H1 (cell line): Measurements from ENCODE around the gene FKBP6. TPM values are rescaled to one million over a fixed set of nuclear protein-coding genes. Genes with fewer than 3 reads are reported as not detected.

Source experiments
- CBX5 ChIP-seq: fragments of 300-800, 300-1000 bp; sonication (generic); IDR thresholded peaks from 2 replicates; pipeline ENCODE4 v1.7.1; 2016; ENCODE audit warnings: antibody characterized with exemption, low read length, low read depth
- CBX8 ChIP-seq: fragments of 300-800, 300-1000 bp; sonication (generic); IDR thresholded peaks from 2 replicates; pipeline ENCODE4 v1.7.1; 2016; ENCODE audit warnings: low read depth, low read length, borderline replicate concordance
- CHD1 ChIP-seq: IDR thresholded peaks from 2 replicates; pipeline ENCODE4 v1.6.1; 2012; ENCODE audit warnings: low read depth, low read length, improper control_type of control experiment
- HDAC2 ChIP-seq, 2 experiments: fragments of 300-600 bp in 1 of 2; sonication (generic) in 1 of 2; IDR thresholded peaks; 2 replicates each; pipeline ENCODE4 v1.6.1; 2011 to 2012; ENCODE audit warnings: low read depth in 2 of 2, low read length in 2 of 2, mild to moderate bottlenecking in 2 of 2, moderate library complexity in 2 of 2, borderline replicate concordance in 1 of 2, inconsistent platforms in 1 of 2
- SIN3A ChIP-seq, 2 experiments: IDR thresholded peaks in 1 of 2; conservative IDR thresholded peaks in 1 of 2; 2 replicates each; pipeline ENCODE4 v1.6.1; 2011 to 2012; ENCODE audit warnings: low read length in 2 of 2, improper control_type of control experiment in 1 of 2, low read depth in 1 of 2, mild to moderate bottlenecking in 1 of 2
- polyA plus RNA-seq, 7 experiments: library from polyadenylated mRNA; depleted of rRNA in 3 of 7; stranded (reverse) in 5 of 7; unstranded in 2 of 7; fragments of >200 nt in 5 of 7; fragments of 200-250 nt in 2 of 7; gene quantifications; 1 replicate in 5 of 7; 2 replicates in 1 of 7; 4 replicates in 1 of 7; pipeline versions ENCODE4 v1.2.1 to v1.2.3, GENCODE V29; 2011 to 2013; ENCODE audit warnings: missing spikeins in 2 of 7, mixed read lengths in 2 of 7
- total RNA-seq: library from RNA; stranded (reverse); fragmentation: NEBNext Ultra II Directional; extraction: Animal tissue kit (Norgen Biotek cat#: 25700); gene quantifications from 2 replicates; pipeline ENCODE4 v1.2.1, GENCODE V29; 2021

Gene FKBP6
- total and polyA plus RNA-seq, 2 of the 8 experiments (the other 6 are each of a cell fraction or from before 2014, with no cell fraction given), result 0.14 to 0.19 TPM

DNA sequence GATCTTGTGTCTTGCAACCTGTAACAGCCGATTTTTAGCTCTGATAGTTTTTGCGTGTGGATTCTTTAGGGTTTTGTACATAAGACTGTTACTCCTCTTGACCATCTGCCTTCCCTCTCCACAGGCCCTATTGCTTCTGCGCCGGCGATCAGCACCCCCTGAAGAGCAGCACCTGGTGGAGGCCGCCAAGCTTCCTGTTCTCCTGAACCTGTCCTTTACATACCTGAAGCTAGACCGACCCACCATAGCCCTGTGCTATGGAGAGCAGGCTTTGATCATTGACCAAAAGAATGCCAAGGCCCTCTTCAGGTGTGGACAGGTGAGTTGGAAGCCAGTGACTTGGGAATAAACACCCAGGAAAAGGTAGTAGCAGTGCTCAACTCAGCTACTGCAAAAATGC lies 12.6 kb downstream of the FKBP6 start (continued):
- no peak for TF ChIP-seq SIN3A (conservative IDR thresholded peaks at IDR 0.05 in 1 of 2, IDR thresholded peaks at IDR 0.05 in 1 of 2; ENCODE audit: low read depth in 1 of 2, low read length in 2 of 2)
- TF ChIP-seq CHD1, result no peak
- TF ChIP-seq HDAC2 (IDR thresholded peaks at IDR 0.05; ENCODE audit: borderline replicate concordance in 1 of 2, low read depth in 2 of 2, low read length in 2 of 2), result no peak
- no peak for TF ChIP-seq CBX5
- TF ChIP-seq CBX8, result no peak
